HG03196 (cell line): ENCODE results near the gene SNTA1.
"Not testable (repeated sequence)": the region's sequence is repeated elsewhere in the genome, so short reads cannot be mapped to it uniquely, and the experiment has no call there.

Source experiments
- ATAC-seq: cut with Tn5 transposase; IDR thresholded peaks from one replicate; pipeline ENCODE4 v1.9.1; 2021; ENCODE audit not compliant: unreplicated experiment

Gene SNTA1

DNA sequence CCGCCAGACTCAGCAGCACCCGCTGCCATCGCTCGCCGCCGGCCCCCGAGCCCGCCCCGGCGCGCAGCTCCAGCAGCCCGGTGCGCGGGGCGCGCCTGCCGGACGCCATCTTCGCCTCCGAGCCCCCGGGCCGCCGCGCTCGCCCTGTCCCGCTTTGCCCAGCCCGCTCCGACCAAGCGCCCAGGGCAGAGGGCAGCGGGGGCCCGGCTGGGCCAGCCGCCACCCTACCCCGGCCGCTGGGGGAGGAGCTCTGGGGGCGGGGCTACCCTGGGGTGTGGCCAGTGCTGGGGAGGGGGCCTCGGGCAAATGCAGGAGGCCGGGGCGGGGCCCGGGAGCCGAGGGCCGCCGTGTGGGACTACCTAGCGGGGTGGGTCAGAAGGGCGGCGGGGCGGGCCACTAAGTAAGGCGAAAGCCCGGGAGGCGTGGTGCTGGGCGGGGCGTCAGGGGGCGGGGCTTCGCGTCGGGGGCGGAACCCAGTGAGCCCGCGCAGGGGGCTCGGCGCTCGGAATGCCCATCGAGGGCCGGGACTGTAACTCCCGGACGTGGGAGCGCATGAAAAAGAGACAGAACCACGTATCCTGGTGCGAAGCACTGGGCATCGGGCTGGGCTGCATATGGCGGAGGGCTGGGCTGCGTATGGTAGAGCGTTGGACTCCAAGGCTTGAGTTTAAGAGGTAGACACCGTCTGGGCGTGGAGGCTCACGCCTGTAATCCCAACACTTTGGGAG lies at the start of gene SNTA1:
SNTA1 (minus strand) TSS at position 252 of the 728 bp plus-strand sequence; CDS start at position 109, 143 bp downstream.
- ATAC-seq = peak; percentile 63

DNA sequence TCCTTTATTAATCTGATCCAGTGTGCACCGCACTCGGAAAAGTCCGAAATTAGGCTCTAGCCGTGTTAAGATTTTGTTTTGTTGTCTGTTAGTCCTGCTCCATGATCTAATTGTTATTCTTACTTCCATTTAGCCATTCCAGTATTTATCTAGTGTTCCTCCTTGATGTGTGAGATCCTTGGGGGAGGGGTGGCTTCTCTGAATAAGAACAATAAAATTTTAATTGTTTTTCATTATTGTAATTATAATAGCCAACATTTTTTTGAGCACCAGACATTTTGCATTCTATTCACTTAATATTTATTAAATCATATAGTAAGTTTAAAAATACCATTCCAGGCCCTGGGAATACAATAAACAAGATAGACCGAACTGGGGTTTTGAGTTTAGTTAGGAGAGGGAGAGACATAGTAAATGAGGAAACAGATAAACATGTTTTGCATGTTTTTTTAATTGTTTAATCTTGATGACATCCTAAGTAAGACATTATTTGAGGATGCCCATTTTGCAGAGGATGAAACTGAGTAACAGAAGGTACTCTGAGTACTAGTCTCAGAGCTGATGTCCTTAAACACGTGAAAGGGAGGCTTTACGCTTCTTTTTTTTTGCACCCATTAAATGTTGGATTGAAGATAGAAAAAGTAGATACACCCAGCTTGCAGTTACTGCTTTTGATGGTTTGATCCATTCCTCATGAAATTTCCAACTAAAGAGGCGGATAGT lies 47.5 kb upstream of the SNTA1 start:
- no peak for ATAC-seq

DNA sequence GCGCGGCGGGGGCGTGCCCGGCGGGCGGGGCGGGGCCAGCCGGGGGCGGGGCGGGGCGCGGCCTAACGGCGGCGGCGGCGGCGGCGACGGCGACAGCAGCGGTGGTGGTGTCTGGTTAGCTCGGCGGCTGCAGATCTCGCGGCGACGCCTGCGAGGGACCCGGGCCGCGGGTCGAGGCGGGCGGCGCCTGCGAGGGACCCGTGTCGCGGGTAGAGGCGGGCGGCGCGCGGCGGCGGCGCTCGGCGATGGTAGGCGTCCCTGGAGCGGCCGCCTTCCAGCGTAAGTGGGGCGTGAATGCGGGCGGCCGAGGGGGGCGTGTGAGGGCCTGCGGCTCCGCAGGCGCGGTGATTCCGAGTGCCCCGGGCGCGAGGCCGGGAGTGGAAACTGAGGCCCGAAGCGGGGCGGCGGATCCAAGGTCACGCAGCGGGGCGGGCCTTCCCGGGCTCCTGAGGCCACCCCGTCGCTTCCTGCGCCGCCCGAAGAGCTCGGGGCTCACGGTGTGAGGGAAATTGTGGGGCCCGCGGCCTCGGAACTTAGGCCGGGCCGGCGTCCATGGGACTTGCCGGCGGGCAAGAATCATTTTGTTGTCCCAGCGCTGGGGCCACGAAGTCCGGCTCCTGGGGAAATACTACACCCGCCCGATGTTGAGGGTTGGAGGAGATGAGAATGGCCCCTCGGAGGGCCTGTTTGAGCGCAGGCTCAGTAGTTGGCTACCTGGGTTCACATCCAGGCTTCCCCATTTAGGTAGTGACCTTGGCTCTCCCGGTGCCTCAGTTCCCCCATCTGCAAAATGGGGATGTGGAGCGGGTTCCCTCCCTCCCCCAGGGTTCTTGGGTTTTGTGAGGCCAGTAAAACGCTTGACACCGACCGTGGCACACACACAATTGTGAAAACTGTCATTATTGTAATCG lies 46.7 kb upstream of the SNTA1 start, which contains the start of gene CBFA2T2:
CBFA2T2 (plus strand) TSS at position 74 of the 911 bp plus-strand sequence; CDS start at position 246, 172 bp downstream.
- ATAC-seq = peak; percentile 49

DNA sequence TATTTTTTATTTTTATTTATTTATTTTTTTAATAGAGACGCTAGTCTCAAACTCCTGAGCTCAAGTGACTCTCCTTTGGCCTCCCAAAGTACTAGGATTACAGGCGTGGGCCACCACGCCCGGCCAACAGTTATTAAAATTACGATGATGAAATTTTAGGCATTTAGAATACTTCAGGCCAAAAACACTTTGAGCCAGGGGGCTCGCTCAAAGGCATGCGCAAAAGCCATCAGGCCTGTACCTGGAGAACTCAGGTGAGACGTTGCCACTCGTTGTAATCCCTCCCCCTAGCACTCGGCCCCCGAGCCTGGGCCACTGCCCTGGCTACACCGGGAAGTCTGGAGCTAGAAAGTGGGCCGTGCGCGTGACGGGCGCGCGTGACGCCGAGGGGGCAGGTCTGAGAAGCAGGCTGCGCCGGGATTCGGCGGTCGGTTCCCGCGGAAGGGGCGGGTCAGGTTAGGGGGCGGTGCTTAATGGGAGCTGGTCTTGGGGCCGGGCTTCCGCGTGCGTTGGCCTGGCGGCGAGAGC lies 46.0 kb upstream of the SNTA1 start:
- peak; percentile 92 for ATAC-seq

DNA sequence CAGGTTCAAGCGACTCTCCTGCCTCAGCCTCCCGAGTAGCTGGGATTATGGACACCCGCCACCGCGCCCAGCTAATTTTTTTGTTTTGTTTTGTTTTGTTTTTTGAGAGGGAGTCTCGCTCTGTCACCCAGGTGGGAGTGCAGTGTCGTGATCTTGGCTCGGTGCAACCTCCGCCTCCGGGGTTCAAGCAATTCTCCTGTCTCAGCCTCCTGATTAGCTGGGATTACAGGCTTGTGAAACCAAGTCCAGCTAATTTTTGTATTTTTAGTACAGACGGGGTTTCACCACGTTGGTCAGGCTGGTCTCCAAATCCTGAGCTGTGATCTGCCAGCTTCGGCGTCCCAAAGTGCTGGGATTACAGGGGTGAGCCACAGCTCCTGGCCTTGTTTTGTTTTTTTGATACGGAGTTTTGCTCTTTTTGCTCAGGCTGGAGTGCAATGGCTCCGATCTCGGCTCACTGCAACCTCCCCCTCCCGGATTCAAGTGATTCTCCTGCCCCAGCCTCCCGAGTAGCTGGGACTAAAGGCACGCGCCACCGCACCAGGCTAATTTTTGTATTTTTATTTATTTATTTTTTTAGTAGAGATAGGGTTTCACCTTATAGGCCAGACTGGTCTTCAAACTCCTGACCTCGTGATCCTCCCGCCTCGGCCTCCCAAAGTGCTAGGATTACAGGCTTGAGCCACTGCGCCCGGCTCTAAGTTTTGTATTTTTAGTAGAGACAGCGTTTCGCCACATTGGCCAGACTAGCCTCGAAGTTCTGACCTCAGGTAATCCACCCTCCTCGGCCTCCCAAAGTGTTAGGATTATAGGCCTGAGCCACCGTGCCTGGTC lies 45.3 kb upstream of the SNTA1 start:
- ATAC-seq = not testable (repeated sequence)

DNA sequence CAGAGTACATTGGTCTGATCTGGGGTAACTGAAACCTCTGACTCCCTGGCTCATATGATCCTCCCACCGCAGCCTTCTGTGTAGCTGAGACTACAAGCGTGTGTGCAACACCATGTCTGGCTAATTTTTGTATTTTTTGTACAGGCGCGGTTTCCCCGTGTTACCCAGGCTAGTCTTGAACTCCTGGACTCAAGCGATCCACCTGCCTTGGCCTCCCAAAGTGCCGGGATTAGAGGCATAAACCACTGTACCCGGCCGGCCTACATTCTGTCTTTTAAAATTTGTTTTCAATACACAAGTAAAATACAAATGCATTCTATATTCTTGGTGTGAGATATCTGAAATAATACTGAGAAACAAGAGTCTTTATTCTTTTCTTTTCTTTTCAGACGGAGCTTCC lies 44.6 kb upstream of the SNTA1 start:
- ATAC-seq = no peak

DNA sequence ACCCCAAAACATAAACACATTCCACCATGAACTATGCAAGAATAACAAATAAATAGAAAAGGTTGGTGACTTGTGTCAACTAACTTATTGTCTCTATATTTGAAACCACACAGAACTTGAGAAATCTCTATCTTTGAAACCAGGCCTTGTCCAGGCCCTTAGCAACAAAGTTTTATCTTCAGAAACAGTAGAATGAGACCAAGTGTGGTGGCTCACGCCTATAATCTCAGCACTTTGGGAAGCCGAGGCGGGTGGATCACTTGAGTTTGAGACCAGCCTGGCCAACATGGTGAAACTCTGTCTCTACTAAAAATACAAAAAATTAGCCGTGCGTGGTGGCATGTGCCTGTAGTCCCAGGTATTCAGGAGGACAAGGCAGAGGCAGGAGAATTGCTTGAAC lies 39.6 kb upstream of the SNTA1 start:
- not testable (repeated sequence) for ATAC-seq

DNA sequence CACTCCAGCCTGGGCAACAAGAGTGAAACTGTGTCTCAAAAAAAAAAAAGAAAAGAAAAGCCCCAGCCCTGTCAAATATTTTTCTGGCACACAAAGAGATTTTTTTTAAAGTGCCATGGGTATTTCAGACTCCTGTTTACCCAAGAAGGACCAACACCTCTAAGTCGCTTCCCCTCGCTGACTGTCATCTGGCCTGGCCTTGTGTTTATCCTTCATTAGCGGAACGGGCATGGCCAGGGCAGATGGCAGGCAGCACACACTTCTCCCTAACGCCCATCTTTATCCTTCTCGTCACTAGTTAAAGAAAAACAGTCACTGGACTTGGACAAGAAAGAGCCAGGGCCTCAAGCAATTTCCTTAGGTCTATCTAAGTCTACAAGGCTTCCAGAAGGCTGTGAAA lies 39.0 kb upstream of the SNTA1 start:
- no peak for ATAC-seq

DNA sequence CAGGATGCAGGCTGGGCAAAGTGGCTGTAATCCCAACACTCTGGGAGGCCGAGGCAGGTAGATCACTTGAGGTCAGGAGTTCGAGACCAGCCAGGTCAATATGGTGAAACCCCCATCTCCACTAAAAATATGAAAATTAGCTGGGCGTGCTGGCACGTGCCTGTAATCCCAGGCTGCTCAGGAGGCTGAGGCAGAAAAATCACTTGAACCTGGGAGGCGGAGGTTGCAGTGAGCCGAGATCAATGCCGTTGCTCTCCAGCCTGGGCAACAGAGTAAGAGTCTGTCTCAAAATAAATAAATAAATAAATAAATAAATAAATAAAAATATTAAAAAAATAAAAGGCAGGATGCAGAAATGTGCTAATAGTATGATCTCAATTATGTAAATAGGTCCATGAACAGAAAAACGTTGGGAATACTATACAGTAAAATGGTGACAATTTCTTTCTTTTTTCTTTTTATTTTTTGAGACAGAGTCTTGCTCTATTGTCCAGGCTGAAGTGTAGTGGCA lies 37.9 kb upstream of the SNTA1 start:
- no peak for ATAC-seq

DNA sequence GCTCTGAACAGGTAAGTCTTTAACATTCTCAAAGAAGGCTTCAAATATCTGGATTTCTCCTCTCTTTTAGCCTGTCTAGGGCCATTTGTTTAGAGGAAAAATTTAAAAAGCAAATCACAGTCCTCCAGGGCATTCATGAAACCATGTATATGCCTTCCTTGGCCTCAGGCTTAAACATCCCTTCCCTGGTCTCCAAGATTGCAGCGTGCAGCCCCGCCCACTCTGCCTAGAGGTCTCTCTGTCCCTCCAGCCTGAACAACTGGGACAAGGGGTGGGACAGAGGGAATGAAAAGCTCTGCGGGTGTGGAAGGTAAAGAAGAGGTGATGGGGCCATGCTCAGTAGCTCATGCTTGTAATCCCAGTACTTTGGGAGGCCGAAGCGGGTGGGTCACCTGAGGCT lies 36.5 kb upstream of the SNTA1 start:
- ATAC-seq = no peak

DNA sequence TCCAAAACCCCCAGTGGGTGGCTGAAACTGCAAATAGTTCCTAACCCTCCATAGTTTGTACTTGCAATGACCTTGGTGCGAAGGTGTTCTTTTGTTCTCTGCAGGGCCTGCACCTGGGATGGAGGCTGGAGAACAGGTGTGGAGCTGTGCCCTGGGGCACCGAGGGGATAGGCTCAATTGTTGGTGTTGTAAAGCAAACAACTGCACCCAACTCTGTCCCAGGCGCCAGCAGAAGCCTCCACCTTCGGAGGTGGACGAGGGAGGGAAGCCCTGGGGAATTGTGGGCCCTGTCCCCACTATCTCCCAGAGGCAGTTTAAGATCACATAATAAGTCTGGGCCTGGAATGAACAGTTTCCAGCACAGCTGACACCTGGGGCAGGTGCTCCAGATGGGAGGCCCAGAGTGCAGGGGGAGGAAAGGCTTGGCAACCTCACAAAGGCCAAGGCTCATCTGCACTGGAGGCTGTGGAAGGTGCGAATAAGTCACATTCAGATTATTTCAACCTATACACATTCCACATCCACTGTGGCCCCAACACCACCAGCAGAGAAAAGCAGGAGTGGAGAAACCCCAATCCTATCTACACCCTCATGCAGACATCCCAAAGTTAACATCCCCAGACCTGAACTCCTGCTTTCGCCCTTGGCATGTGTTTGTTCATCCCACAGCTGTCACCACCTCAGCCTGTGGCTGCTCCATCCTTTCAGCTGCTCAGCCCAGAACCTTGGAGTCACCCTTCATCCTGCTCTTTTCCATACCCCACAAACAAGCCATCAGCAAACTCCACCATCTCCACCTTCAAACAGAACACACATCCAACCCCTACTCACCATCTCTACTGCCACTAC lies 34.0 kb upstream of the SNTA1 start:
- no peak for ATAC-seq

DNA sequence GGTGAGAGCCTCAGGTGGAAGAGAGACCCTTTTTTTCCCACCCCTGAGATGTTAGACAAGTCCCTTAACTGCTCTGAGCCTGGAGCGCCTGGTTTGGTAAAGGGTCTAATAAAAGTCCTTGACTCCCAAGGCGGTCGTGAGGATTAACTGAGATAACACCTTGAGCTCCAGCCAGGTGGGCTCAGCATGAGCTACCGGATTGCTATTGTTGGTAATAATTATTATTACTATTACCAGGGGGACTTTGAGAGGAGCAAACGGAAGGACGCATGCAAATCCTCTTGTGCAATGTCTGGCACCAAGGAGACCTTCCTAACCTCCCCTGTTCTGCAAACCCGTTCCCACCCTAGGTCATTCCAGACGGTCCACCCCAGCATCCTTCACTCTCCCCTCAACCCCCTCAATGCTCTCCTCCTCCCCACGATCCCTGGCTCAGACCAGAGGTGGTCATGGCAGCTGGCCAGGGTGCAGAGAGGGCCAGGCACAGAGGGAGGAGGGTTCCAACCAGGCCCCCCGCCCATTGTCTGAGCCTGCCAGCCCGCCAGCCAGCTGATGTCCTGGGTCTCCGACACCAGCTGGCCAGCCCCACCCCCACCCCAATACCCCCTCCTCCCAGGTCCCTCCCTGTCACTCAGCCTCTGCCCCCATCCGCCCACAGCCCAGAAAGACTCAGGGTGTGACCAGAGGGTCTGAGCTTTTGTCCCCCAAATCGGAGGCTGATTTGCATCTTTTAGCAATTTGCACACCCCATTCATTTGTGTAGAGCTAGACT lies 32.0 kb upstream of the SNTA1 start:
- ATAC-seq = no peak

DNA sequence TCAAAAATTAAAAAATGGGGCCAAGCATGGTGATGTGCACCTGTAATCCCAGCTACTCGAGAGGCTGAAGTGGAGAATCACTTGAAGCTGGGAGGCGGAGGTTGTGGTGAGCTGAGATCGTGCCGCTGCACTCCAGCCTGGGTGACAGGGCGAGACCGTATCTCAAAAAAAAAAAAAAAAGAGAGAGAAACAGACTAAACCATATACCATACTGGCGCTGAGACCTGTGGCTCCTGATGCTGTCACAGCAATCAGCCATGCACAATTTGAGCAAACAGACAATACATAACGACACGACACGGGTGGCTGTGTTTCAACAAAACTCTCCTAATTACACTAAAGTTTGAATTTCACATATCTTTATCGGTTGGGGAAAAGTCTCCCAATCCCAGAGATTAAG lies 31.4 kb upstream of the SNTA1 start:
- ATAC-seq = no peak

DNA sequence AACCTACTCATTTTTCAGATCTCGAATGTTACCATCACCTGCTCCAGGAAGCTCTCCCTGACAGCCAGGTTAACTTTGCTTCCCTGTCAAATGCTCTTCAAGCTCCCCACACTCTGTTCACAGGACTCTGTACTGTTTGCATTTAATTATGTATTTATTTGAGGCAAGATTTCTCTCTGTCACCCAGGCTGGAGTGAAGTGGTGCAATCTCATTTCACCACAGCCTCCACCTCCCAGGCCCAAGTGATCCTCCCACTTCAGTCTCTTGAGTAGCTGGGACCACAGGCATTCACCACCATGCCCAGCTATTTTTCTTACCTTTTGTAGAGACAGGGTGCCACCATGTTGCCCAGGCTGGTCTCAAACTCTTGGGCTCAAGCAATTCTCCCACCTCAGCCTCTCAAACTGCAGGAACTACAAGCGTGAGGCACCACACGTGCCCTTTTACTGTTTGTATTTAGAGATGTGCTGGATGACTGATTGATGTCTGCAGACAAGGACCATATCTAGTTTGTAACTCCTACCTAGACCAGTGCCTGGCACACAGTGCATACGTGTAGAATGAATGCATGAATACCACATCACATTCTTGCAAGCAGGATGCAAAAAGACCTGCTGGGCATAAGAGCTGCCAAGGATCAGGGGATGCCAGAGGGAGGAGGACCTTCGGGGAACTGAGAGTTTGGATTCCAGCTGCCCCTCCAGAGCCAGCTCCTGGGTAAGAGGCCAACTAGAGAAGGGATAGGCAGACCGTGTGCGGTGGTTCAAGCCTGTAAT lies 30.7 kb upstream of the SNTA1 start:
- no peak for ATAC-seq

DNA sequence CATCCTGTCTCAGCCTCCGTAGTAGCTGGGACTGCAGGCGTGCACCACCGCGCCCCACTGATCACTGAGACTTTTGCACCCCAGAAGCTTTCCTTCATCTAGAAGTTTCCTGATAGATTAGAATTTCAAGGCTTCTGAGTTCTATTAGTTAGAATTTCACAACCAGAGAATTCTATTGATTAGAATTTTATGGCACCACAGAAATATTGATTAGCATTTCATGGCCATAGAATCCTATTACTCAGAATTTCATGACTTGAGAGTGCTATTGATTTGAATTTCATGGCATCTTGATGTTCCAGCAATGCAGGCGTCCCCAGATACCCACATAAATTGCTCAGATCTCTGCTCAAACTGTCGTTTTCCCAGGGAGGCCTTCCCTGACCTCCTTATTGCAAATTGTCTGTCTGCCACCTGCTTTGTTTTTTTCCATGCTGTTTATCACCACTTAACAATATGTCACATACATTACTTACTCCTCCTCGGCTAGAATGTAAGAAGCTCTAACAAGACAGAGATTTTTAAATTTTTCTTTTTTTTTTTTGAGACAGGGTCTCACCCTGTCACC lies 29.4 kb upstream of the SNTA1 start:
- no peak for ATAC-seq

DNA sequence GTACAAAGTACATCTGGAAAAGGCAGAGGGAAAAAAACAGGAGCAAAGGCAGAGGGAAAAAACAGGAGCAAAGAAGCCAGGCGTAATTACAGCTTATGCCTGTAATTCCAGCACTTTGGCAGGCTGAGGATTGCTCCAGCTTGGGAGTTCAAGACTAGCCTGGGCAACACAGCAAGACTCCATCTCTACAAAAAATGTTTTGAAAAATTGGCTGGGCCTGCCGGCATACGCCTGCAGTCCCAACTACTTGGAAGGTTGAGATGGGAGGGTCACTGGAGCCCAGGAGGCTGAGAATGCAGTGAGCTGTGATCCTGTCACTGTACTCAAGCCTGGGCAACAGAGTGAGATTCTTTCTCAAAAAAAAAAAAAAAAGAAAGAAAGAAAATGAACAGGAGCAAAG lies 27.3 kb upstream of the SNTA1 start:
- ATAC-seq = no peak

DNA sequence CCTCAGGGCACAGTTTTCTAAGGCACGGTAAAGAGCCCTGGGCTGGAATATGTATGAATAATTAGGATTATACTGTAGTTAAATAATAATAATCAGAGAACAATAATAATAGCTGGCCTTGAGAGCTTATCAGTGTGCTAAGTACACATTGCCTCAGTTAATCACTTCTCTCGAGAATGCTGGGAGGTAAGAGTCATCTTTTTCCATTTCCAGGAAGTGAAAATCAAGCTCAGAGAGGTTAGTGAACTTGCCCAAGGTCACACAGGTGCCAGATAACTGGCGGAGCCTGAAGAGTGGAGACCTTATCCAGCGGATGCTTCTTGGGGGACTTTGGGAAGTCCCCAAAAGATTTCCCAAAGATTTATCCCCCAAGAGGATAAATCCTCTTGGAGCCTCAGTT lies 26.9 kb upstream of the SNTA1 start:
- no peak for ATAC-seq
